Measurements from ENCODE around the gene PCSK6.

The PCSK6 gene

GRCh38 chr15:101309436-101310160 is 179.9 kb downstream of the PCSK6 start:
- TF ChIP-seq CTCF (IDR thresholded peaks at IDR 0.05; ENCODE audit: control insufficient read depth, insufficient read depth, low read depth, low read length, missing control alignments): no peak
- no peak overlapping the region for H3K4me3 ChIP-seq (ENCODE audit: control insufficient read depth, low read depth, low read length)
- no peak for DNase-seq (ENCODE audit: low read depth)

GRCh38 chr15:101308604-101309435 is 180.7 kb downstream of the PCSK6 start:
- no peak for TF ChIP-seq CTCF (IDR thresholded peaks at IDR 0.05; ENCODE audit: control insufficient read depth, insufficient read depth, low read depth, low read length, missing control alignments)
- H3K4me3 ChIP-seq (ENCODE audit: control insufficient read depth, low read depth, low read length): no peak overlapping the region
- no peak for DNase-seq (ENCODE audit: low read depth)

- no peak for DNase-seq (ENCODE audit: low read depth)
- no peak overlapping the region for H3K4me3 ChIP-seq (ENCODE audit: control insufficient read depth, low read depth, low read length)
- no peak for TF ChIP-seq CTCF (IDR thresholded peaks at IDR 0.05; ENCODE audit: control insufficient read depth, insufficient read depth, low read depth, low read length, missing control alignments)
These were observed 181.5 kb downstream of the PCSK6 start for GRCh38 chr15:101307897-101308603.

- TF ChIP-seq CTCF (IDR thresholded peaks at IDR 0.05; ENCODE audit: control insufficient read depth, insufficient read depth, low read depth, low read length, missing control alignments): no peak
- DNase-seq (ENCODE audit: low read depth): no peak
- H3K4me3 ChIP-seq (ENCODE audit: control insufficient read depth, low read depth, low read length): no peak overlapping the region
These were observed 182.2 kb downstream of the PCSK6 start for GRCh38 chr15:101307048-101307896.

- no peak for TF ChIP-seq CTCF (IDR thresholded peaks at IDR 0.05; ENCODE audit: control insufficient read depth, insufficient read depth, low read depth, low read length, missing control alignments)
- DNase-seq (ENCODE audit: low read depth): no peak
- no peak overlapping the region for H3K4me3 ChIP-seq (ENCODE audit: control insufficient read depth, low read depth, low read length)
These were observed 183.0 kb downstream of the PCSK6 start for GRCh38 chr15:101306341-101307047.
